Measurements from ENCODE around the gene SLC30A5. TPM values are rescaled to one million over a fixed set of nuclear protein-coding genes. Genes with fewer than 3 reads are reported as not detected.
A peak's percentile ranks its signal among the peaks of the same experiment; 100 is the strongest.

SLC30A5 gene
- total and polyA plus RNA-seq, 2 of the 13 experiments (the other 11 are each of a cell fraction or from before 2014, with no cell fraction given), result 46.0 to 53.6 TPM

- peak; percentile 67; the same call in 1 of the 2 replicates for TF ChIP-seq MEF2D (CRISPR knock-in tag; IDR thresholded peaks at IDR 0.05)
- 0 out of 2 replicates have a peak, but pooled peaks have one; percentile 55 for TF ChIP-seq HOXD1 (CRISPR knock-in tag; IDR thresholded peaks at IDR 0.05)
- peak; percentile 98 for TF ChIP-seq ZNF563 (CRISPR knock-in tag; IDR thresholded peaks at IDR 0.05)
- no peak for TF ChIP-seq ZNF264 (CRISPR knock-in tag; IDR thresholded peaks at IDR 0.05)
- peak; percentile 89 for TF ChIP-seq NRL (CRISPR knock-in tag; IDR thresholded peaks at IDR 0.05; ENCODE audit: borderline replicate concordance)
- no peak for TF ChIP-seq HNRNPH1 (optimal IDR thresholded peaks at IDR 0.05; ENCODE audit: low read depth, low read length)
- TF ChIP-seq MLLT10 (CRISPR knock-in tag; IDR thresholded peaks at IDR 0.05), result no peak
- no peak for TF ChIP-seq HOXA7 (CRISPR knock-in tag; IDR thresholded peaks at IDR 0.05)
- peak; percentile 78 for TF ChIP-seq RNF2 (conservative IDR thresholded peaks at IDR 0.05; ENCODE audit: low read depth)
- TF ChIP-seq, protein P1, sequence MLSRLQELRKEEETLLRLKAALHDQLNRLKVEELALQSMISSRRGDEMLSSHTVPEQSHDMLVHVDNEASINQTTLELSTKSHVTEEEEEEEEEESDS (CRISPR knock-in tag; IDR thresholded peaks at IDR 0.05; ENCODE audit: borderline replicate concordance), result no peak
- no peak; the same call in 1 of the 2 replicates for TF ChIP-seq RFXAP (CRISPR knock-in tag; IDR thresholded peaks at IDR 0.05; ENCODE audit: borderline replicate concordance)
- TF ChIP-seq MTF2 (CRISPR knock-in tag; IDR thresholded peaks at IDR 0.05; ENCODE audit: borderline replicate concordance), result 0 out of 2 replicates have a peak, but pooled peaks have one; percentile 16
- TF ChIP-seq GATAD1 (CRISPR knock-in tag; IDR thresholded peaks at IDR 0.05), result peak; percentile 86
- TF ChIP-seq GPN1 (CRISPR knock-in tag; IDR thresholded peaks at IDR 0.05; ENCODE audit: borderline replicate concordance), result 0 out of 2 replicates have a peak, but pooled peaks have one; percentile 18
- TF ChIP-seq, protein P2, sequence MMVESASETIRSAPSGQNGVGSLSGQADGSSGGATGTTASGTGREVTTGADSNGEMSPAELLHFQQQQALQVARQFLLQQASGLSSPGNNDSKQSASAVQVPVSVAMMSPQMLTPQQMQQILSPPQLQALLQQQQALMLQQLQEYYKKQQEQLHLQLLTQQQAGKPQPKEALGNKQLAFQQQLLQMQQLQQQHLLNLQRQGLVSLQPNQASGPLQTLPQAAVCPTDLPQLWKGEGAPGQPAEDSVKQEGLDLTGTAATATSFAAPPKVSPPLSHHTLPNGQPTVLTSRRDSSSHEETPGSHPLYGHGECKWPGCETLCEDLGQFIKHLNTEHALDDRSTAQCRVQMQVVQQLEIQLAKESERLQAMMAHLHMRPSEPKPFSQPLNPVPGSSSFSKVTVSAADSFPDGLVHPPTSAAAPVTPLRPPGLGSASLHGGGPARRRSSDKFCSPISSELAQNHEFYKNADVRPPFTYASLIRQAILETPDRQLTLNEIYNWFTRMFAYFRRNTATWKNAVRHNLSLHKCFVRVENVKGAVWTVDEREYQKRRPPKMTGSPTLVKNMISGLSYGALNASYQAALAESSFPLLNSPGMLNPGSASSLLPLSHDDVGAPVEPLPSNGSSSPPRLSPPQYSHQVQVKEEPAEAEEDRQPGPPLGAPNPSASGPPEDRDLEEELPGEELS (CRISPR knock-in tag; IDR thresholded peaks at IDR 0.05), result no peak
- TF ChIP-seq AGO1 (IDR thresholded peaks at IDR 0.05; ENCODE audit: low read depth, low read length, poor library complexity, severe bottlenecking), result no peak
- TF ChIP-seq, protein P3, sequence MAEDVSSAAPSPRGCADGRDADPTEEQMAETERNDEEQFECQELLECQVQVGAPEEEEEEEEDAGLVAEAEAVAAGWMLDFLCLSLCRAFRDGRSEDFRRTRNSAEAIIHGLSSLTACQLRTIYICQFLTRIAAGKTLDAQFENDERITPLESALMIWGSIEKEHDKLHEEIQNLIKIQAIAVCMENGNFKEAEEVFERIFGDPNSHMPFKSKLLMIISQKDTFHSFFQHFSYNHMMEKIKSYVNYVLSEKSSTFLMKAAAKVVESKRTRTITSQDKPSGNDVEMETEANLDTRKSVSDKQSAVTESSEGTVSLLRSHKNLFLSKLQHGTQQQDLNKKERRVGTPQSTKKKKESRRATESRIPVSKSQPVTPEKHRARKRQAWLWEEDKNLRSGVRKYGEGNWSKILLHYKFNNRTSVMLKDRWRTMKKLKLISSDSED (CRISPR knock-in tag; IDR thresholded peaks at IDR 0.05), result no peak
- TF ChIP-seq, protein P4, sequence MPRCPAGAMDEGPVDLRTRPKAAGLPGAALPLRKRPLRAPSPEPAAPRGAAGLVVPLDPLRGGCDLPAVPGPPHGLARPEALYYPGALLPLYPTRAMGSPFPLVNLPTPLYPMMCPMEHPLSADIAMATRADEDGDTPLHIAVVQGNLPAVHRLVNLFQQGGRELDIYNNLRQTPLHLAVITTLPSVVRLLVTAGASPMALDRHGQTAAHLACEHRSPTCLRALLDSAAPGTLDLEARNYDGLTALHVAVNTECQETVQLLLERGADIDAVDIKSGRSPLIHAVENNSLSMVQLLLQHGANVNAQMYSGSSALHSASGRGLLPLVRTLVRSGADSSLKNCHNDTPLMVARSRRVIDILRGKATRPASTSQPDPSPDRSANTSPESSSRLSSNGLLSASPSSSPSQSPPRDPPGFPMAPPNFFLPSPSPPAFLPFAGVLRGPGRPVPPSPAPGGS (CRISPR knock-in tag; IDR thresholded peaks at IDR 0.05), result no peak
- peak; percentile 94 for TF ChIP-seq EED (CRISPR knock-in tag; IDR thresholded peaks at IDR 0.05)
- TF ChIP-seq ZNF543 (CRISPR knock-in tag; IDR thresholded peaks at IDR 0.05), result peak; percentile 83; the same call in 1 of the 2 replicates
- TF ChIP-seq NR2C2 (CRISPR knock-in tag; IDR thresholded peaks at IDR 0.05; ENCODE audit: borderline replicate concordance), result peak; percentile 58; the same call in 1 of the 2 replicates
- no peak for TF ChIP-seq SRF (IDR thresholded peaks at IDR 0.05; ENCODE audit: low read depth, low read length)
- TF ChIP-seq, protein P5, sequence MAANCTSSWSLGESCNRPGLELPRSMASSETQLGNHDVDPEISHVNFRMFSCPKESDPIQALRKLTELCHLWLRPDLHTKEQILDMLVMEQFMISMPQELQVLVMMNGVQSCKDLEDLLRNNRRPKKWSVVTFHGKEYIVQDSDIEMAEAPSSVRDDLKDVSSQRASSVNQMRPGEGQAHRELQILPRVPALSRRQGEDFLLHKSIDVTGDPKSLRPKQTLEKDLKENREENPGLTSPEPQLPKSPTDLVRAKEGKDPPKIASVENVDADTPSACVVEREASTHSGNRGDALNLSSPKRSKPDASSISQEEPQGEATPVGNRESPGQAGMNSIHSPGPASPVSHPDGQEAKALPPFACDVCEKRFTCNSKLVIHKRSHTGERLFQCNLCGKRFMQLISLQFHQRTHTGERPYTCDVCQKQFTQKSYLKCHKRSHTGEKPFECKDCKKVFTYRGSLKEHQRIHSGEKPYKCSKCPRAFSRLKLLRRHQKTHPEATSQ (CRISPR knock-in tag; IDR thresholded peaks at IDR 0.05; ENCODE audit: borderline replicate concordance), result peak; percentile 54; the same call in 1 of the 2 replicates
Observed at GRCh38 chr5:69093771-69094482, at the start of gene SLC30A5 (continued).
